H9 (cell line): ENCODE measurements around the gene ACADSB. TPM values are rescaled to one million over a fixed set of nuclear protein-coding genes. Genes with fewer than 3 reads are reported as not detected.

Experiments used
- DNase-seq: peaks from one replicate; pipeline ENCODE4 v3.0.0-alpha.2; 2017
- H2AFZ ChIP-seq: one replicate; pipeline ENCODE4 v1.6.1; 2013; ENCODE audit warnings: mild to moderate bottlenecking, low read length, control low read depth, moderate library complexity
- H2AK5ac ChIP-seq: 2 replicates; pipeline ENCODE4 v1.6.1; 2013; ENCODE audit warnings: low read length, control low read depth, mixed read lengths; ENCODE audit not compliant: insufficient read length
- H2BK120ac ChIP-seq: one replicate; pipeline ENCODE4 v1.6.1; 2013; ENCODE audit warnings: low read depth, mild to moderate bottlenecking, low read length, control low read depth, inconsistent platforms; ENCODE audit not compliant: poor library complexity, severe bottlenecking
- H2BK12ac ChIP-seq: 2 replicates; pipeline ENCODE4 v1.6.1; 2013; ENCODE audit warnings: low read length, control low read depth, mixed read lengths, low read depth; ENCODE audit not compliant: insufficient read length
- H2BK15ac ChIP-seq: 2 replicates; pipeline ENCODE4 v1.6.1; 2013; ENCODE audit warnings: low read depth, low read length, control low read depth
- H2BK20ac ChIP-seq: one replicate; pipeline ENCODE4 v1.6.1; 2013; ENCODE audit warnings: low read depth, mild to moderate bottlenecking, low read length, control low read depth, inconsistent platforms; ENCODE audit not compliant: poor library complexity, severe bottlenecking
- H2BK5ac ChIP-seq: 2 replicates; pipeline ENCODE4 v1.6.1; 2013; ENCODE audit warnings: low read length, control low read depth, mixed read lengths; ENCODE audit not compliant: insufficient read length
- H3K14ac ChIP-seq: 2 replicates; pipeline ENCODE4 v1.6.1; 2013; ENCODE audit warnings: low read length, control low read depth; ENCODE audit not compliant: insufficient read depth
- H3K18ac ChIP-seq: 2 replicates; pipeline ENCODE4 v1.6.1; 2013; ENCODE audit warnings: low read depth, mild to moderate bottlenecking, mixed read lengths, low read length, control low read depth; ENCODE audit not compliant: insufficient read length
- H3K23ac ChIP-seq: 2 replicates; pipeline ENCODE4 v1.6.1; 2013; ENCODE audit warnings: low read length, control low read depth, mixed read lengths, low read depth; ENCODE audit not compliant: insufficient read length
- H3K23me2 ChIP-seq: 2 replicates; pipeline ENCODE4 v1.6.1; 2013; ENCODE audit warnings: low read depth, mild to moderate bottlenecking, mixed read lengths, low read length, control low read depth; ENCODE audit not compliant: insufficient read length, poor library complexity, severe bottlenecking
- H3K27ac ChIP-seq: 2 replicates; pipeline ENCODE4 v1.5.1; 2013; ENCODE audit warnings: low read length, control low read depth, mixed read lengths, low read depth; ENCODE audit not compliant: insufficient read length
- H3K27me3 ChIP-seq: 2 replicates; pipeline ENCODE4 v1.6.1; 2013; ENCODE audit warnings: low read length, control low read depth, inconsistent platforms; ENCODE audit not compliant: insufficient read depth
- H3K4ac ChIP-seq: 2 replicates; pipeline ENCODE4 v1.6.1; 2013; ENCODE audit warnings: low read depth, mild to moderate bottlenecking, control low read depth, inconsistent platforms, low read length, moderate library complexity
- H3K4me1 ChIP-seq: 2 replicates; pipeline ENCODE4 v1.6.1; 2013; ENCODE audit warnings: low read length, control low read depth, inconsistent platforms; ENCODE audit not compliant: insufficient read depth
- H3K4me2 ChIP-seq: 2 replicates; pipeline ENCODE4 v1.6.1; 2013; ENCODE audit warnings: low read length, control low read depth, mixed read lengths; ENCODE audit not compliant: insufficient read length, insufficient read depth
- H3K56ac ChIP-seq: 2 replicates; pipeline ENCODE4 v1.6.1; 2013; ENCODE audit warnings: low read depth, mild to moderate bottlenecking, mixed read lengths, low read length, control low read depth; ENCODE audit not compliant: insufficient read length
- H3K79me1 ChIP-seq: 2 replicates; pipeline ENCODE4 v1.6.1; 2013; ENCODE audit warnings: low read depth, mild to moderate bottlenecking, moderate library complexity, low read length, control low read depth, inconsistent platforms; ENCODE audit not compliant: insufficient read depth, poor library complexity, severe bottlenecking
- H3K79me2 ChIP-seq: 2 replicates; pipeline ENCODE4 v1.6.1; 2013; ENCODE audit warnings: low read length, control low read depth, inconsistent platforms; ENCODE audit not compliant: insufficient read depth
- H3K9ac ChIP-seq: 2 replicates; pipeline ENCODE4 v1.6.1; 2013; ENCODE audit warnings: low read length, control low read depth, mixed read lengths; ENCODE audit not compliant: insufficient read length; ENCODE audit errors: extremely low read depth
- H3K9me3 ChIP-seq: one replicate; pipeline ENCODE4 v1.6.1; 2013; ENCODE audit warnings: low read depth, low read length, inconsistent platforms; ENCODE audit not compliant: control insufficient read depth
- H3T11ph ChIP-seq: one replicate; pipeline ENCODE4 v1.6.1; 2013; ENCODE audit warnings: mild to moderate bottlenecking, low read length, control low read depth, inconsistent platforms
- H4K20me1 ChIP-seq: one replicate; pipeline ENCODE4 v1.6.1; 2013; ENCODE audit not compliant: control insufficient read depth, insufficient read length, insufficient read depth
- H4K5ac ChIP-seq: 2 replicates; pipeline ENCODE4 v1.6.1; 2013; ENCODE audit warnings: low read depth, mild to moderate bottlenecking, mixed read lengths, low read length, control low read depth; ENCODE audit not compliant: insufficient read length
- H4K8ac ChIP-seq: replicated peaks from 2 replicates; pipeline ENCODE4 v1.6.1; 2013; ENCODE audit warnings: low read length, control low read depth, mixed read lengths, low read depth; ENCODE audit not compliant: insufficient read length
- H4K91ac ChIP-seq: 2 replicates; pipeline ENCODE4 v1.6.1; 2013; ENCODE audit warnings: low read depth, mild to moderate bottlenecking, moderate library complexity, mixed read lengths, low read length, control low read depth; ENCODE audit not compliant: insufficient read length
- H3K27ac Mint-ChIP-seq, 3 experiments: 2 replicates in 2 of 3; 3 replicates in 1 of 3; pipeline ENCODE4 v1.8.0; 2020 to 2021; ENCODE audit warnings: mixed read lengths in 3 of 3, mild to moderate bottlenecking in 1 of 3, moderate library complexity in 1 of 3
- H3K27me3 Mint-ChIP-seq: 2 replicates; pipeline ENCODE4 v1.8.0; 2021; ENCODE audit warnings: low read depth, mild to moderate bottlenecking, moderate library complexity, mixed read lengths
- H3K36me3 Mint-ChIP-seq, 3 experiments: 2 replicates in 2 of 3; 3 replicates in 1 of 3; pipeline ENCODE4 v1.8.0; 2020 to 2021; ENCODE audit warnings: low read depth in 3 of 3, mixed read lengths in 3 of 3; ENCODE audit not compliant: insufficient read depth in 1 of 3
- H3K4me1 Mint-ChIP-seq, 2 experiments: 2 replicates each; pipeline ENCODE4 v1.8.0; 2020; ENCODE audit warnings: mixed read lengths in 2 of 2
- H3K4me3 Mint-ChIP-seq, 2 experiments: 2 replicates in 1 of 2; 3 replicates in 1 of 2; pipeline ENCODE4 v1.8.0; 2020 to 2021; ENCODE audit warnings: mild to moderate bottlenecking in 2 of 2, mixed read lengths in 2 of 2, moderate library complexity in 1 of 2
- H3K9me3 Mint-ChIP-seq, 2 experiments: 2 replicates in 1 of 2; 3 replicates in 1 of 2; pipeline ENCODE4 v1.8.0; 2020; ENCODE audit warnings: mild to moderate bottlenecking in 2 of 2, mixed read lengths in 2 of 2, moderate library complexity in 1 of 2
- WGBS: extraction: QIAGEN DNeasy Blood & Tissue Kit; methylation state at CpG from one replicate; pipeline ENCODE4 v1.1.7; 2013; ENCODE audit warnings: missing lambda C conversion rate, low lambda C conversion rate, mixed read lengths; ENCODE audit not compliant: insufficient read length; ENCODE audit errors: extremely low coverage; 5-methylcytosine and 5-hydroxymethylcytosine counted together
- total RNA-seq: library from RNA; stranded (reverse); gene quantifications from 2 replicates; pipeline ENCODE4 v1.2.1, GENCODE V29; 2021
- TF ChIP-seq, protein P1 (sequence below): fragments of 200-600 bp; sonication (generic); conservative IDR thresholded peaks from 3 replicates; pipeline ENCODE4 v1.8.0; 2021; ENCODE audit warnings: antibody characterized with exemption, mild to moderate bottlenecking

The ACADSB gene
- total RNA-seq, 1 experiment from 2014 or later = 35.1 TPM

DNA sequence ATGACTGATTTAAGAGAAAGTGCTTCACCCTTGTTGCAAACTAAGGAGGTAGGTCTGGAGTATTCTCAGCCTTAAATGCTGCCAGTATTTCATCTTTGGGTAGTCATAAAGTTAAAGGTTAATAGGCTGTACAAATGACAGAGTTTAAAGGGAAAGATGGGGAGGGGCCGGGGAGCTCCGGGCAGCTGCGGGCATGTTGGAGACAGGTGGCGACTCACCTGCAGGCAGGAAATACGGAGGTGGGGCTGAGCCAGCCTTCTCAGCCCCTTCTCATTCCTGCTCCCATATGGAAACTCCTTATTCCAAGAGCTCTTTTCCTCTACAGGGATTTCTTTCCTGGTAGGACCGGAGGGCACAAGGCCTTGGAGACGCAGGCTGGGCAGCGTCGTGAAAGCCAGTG, 95.1 kb downstream of the ACADSB start:
- Histone ChIP-seq H3K27me3 (no peaks in the 10 kb centered on the region), H3T11ph (no peak overlapping the region), H4K5ac (no peak overlapping the region), H4K8ac (no peak overlapping the region), H2BK5ac (no peak overlapping the region), H3K4me1 (no peaks in the 10 kb centered on the region; the same call in 1 of the 2 replicates), H3K4me2 (no peak overlapping the region), H2AFZ (no peak overlapping the region), H3K27ac (no peak overlapping the region), H2BK15ac (no peak overlapping the region), H3K79me2 (no peaks in the 10 kb centered on the region), H2BK120ac (no peak overlapping the region), H3K14ac (no peak overlapping the region), H3K23me2 (no peaks in the 10 kb centered on the region), H2AK5ac (no peak overlapping the region), H4K91ac (no peak overlapping the region), H3K23ac (no peak overlapping the region), H4K20me1 (peaks cover 2% of the 10 kb centered on the region), H3K18ac (no peak overlapping the region), H3K79me1 (no peaks in the 10 kb centered on the region), H3K9me3 (no peaks in the 10 kb centered on the region), H2BK12ac (no peak overlapping the region), H3K9ac (no peak overlapping the region), H2BK20ac (no peak overlapping the region), H3K56ac (no peak overlapping the region), H3K4ac (no peak overlapping the region)
- Mint-ChIP-seq H3K4me1 (peaks cover 21 to 22% of the 10 kb centered on the region in 2 experiments), H3K4me3 (no peak overlapping the region), H3K9me3 (no peaks in the 10 kb centered on the region), H3K27ac (no peak overlapping the region; a peak in 1 of 7 replicates), H3K36me3 (no peaks in the 10 kb centered on the region; a peak in 1 of 7 replicates), H3K27me3 (peaks cover 9% of the 10 kb centered on the region)
- DNase-seq = peak; percentile 46
- TF ChIP-seq, protein P1, sequence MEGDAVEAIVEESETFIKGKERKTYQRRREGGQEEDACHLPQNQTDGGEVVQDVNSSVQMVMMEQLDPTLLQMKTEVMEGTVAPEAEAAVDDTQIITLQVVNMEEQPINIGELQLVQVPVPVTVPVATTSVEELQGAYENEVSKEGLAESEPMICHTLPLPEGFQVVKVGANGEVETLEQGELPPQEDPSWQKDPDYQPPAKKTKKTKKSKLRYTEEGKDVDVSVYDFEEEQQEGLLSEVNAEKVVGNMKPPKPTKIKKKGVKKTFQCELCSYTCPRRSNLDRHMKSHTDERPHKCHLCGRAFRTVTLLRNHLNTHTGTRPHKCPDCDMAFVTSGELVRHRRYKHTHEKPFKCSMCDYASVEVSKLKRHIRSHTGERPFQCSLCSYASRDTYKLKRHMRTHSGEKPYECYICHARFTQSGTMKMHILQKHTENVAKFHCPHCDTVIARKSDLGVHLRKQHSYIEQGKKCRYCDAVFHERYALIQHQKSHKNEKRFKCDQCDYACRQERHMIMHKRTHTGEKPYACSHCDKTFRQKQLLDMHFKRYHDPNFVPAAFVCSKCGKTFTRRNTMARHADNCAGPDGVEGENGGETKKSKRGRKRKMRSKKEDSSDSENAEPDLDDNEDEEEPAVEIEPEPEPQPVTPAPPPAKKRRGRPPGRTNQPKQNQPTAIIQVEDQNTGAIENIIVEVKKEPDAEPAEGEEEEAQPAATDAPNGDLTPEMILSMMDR = no peak
- no CpG with 5 or more reads among the region's 9 CpGs for WGBS

Other genes starting within 250 kb of the ACADSB start
- gene CUZD1, start 163.1 kb upstream of the ACADSB start, total RNA-seq = 17.2 and 19.4 TPM in 2 replicates
- not detected in 2 replicates for gene FAM24B, start 129.4 kb upstream of the ACADSB start, total RNA-seq
- gene FAM24A, start 98.4 kb upstream of the ACADSB start, total RNA-seq = not detected in 2 replicates
- gene C10orf88, start 54.8 kb upstream of the ACADSB start, total RNA-seq = 10.9 and 11.7 TPM in 2 replicates
- gene PSTK, start 28.6 kb upstream of the ACADSB start, total RNA-seq = 8.0 and 8.7 TPM in 2 replicates
- gene IKZF5, start 211 bp upstream of the ACADSB start, total RNA-seq = 12.5 and 14.3 TPM in 2 replicates
- gene HMX3, start 127.0 kb downstream of the ACADSB start, total RNA-seq = 0.20 TPM in 1 of 2 replicates, not detected in the other
- 0.35 and 0.46 TPM in 2 replicates for gene HMX2, start 139.1 kb downstream of the ACADSB start, total RNA-seq
- gene BUB3, start 145.4 kb downstream of the ACADSB start, total RNA-seq = 188 and 200 TPM in 2 replicates